NT2/D1 (cell line): ENCODE results near the gene SOX12.

Source experiments
- DNase-seq: peaks from one replicate; pipeline ENCODE4 v3.0.0-alpha.2; 2011; ENCODE audit warnings: low read depth, low spot score
- H3K27me3 ChIP-seq: 2 replicates; pipeline ENCODE4 v1.6.0; 2011; ENCODE audit warnings: mild to moderate bottlenecking; ENCODE audit not compliant: insufficient read length, insufficient read depth
- H3K36me3 ChIP-seq: 2 replicates; pipeline ENCODE4 v1.6.1; 2011; ENCODE audit warnings: mild to moderate bottlenecking, low read length, mixed read lengths; ENCODE audit not compliant: insufficient read depth, insufficient read length
- H3K4me1 ChIP-seq: 2 replicates; pipeline ENCODE4 v1.5.1; 2011; ENCODE audit not compliant: insufficient read depth, insufficient read length
- H3K4me3 ChIP-seq: 2 replicates; pipeline ENCODE4 v1.5.1; 2011; ENCODE audit warnings: low read depth; ENCODE audit not compliant: insufficient read length
- H3K9ac ChIP-seq: 2 replicates; pipeline ENCODE4 v1.6.0; 2011; ENCODE audit warnings: low read depth; ENCODE audit not compliant: insufficient read length
- H3K9me3 ChIP-seq: 2 replicates; pipeline ENCODE4 v1.5.1; 2011; ENCODE audit warnings: mild to moderate bottlenecking, low read length; ENCODE audit not compliant: insufficient read depth
- SUZ12 ChIP-seq: IDR thresholded peaks from 2 replicates; pipeline ENCODE4 v1.6.1; 2011; ENCODE audit not compliant: insufficient read length, insufficient read depth; ENCODE audit errors: extremely low read depth
- YY1 ChIP-seq: IDR thresholded peaks from 2 replicates; pipeline ENCODE4 v1.6.1; 2011; ENCODE audit not compliant: insufficient read length, insufficient read depth
- ZNF274 ChIP-seq: IDR thresholded peaks from 2 replicates; pipeline ENCODE4 v1.6.1; 2011; ENCODE audit warnings: mild to moderate bottlenecking, low read depth, low read length

SOX12 gene

DNA sequence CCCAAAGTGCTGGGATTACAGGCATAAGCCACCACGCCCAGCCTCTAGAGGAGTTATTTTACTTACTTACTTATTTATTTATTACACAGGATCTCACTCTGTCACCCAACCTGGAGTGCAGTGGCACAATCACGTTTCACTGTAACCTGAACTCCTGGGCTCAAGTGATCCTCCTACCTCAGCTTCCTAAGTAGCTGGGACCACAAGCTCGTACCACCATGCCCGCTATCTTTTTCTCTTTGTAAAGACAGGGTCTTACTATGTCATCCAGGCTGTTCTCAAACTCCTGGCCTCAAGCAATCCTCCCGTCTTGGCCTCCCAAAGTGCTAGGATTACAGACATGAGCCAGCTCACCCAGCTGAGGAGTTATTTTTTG is 53.6 kb downstream of the SOX12 start:
- no peak for TF ChIP-seq SUZ12
- TF ChIP-seq YY1 = no peak
- TF ChIP-seq ZNF274 = no peak
- Histone ChIP-seq H3K4me1 (peaks cover 1% of the 10 kb centered on the region), H3K4me3 (no peak overlapping the region)

More for the DNA sequence above, 53.6 kb downstream of the SOX12 start:
- no peak overlapping the region for H3K9ac ChIP-seq
- no peaks in the 10 kb centered on the region for H3K36me3 ChIP-seq
- no peaks in the 10 kb centered on the region for H3K9me3 ChIP-seq
- no peak for DNase-seq
- peaks cover 12% of the 10 kb centered on the region for H3K27me3 ChIP-seq
